GM21360 (cell line): ENCODE measurements around the gene KIF26A.
"Not testable (repeated sequence)": the region's sequence is repeated elsewhere in the genome, so short reads cannot be mapped to it uniquely, and the experiment has no call there.

Experiments used
- ATAC-seq: cut with Tn5 transposase; IDR thresholded peaks from one replicate; pipeline ENCODE4 v1.9.1; 2021; ENCODE audit warnings: mild to moderate bottlenecking, moderate library complexity; ENCODE audit not compliant: unreplicated experiment

Gene KIF26A

GRCh38 chr14:104219731-104220214 is 81.4 kb downstream of the KIF26A start:
- no peak for ATAC-seq

GRCh38 chr14:104220215-104221070 is 82.1 kb downstream of the KIF26A start:
- ATAC-seq, result no peak

GRCh38 chr14:104221071-104221625 is 82.8 kb downstream of the KIF26A start:
- ATAC-seq, result no peak

- no peak for ATAC-seq
Observed at GRCh38 chr14:104221636-104222369, 83.4 kb downstream of the KIF26A start.

- ATAC-seq, result no peak
Observed at GRCh38 chr14:104222396-104223036, 84.1 kb downstream of the KIF26A start.

GRCh38 chr14:104223101-104224041 is 85.0 kb downstream of the KIF26A start:
- ATAC-seq, result no peak

GRCh38 chr14:104224131-104224505 is 85.7 kb downstream of the KIF26A start:
- no peak for ATAC-seq

GRCh38 chr14:104224506-104225277 is 86.3 kb downstream of the KIF26A start:
- ATAC-seq, result no peak

GRCh38 chr14:104225278-104226190 is 87.1 kb downstream of the KIF26A start:
- ATAC-seq, result not testable (repeated sequence)

GRCh38 chr14:104226421-104227383 is 88.3 kb downstream of the KIF26A start:
- no peak for ATAC-seq

- ATAC-seq, result no peak
Observed at GRCh38 chr14:104227806-104228205, 89.4 kb downstream of the KIF26A start.

- ATAC-seq, result no peak
Observed at GRCh38 chr14:104228221-104228620, 89.8 kb downstream of the KIF26A start.

- ATAC-seq, result no peak
Observed at GRCh38 chr14:104228716-104229533, 90.5 kb downstream of the KIF26A start.

- ATAC-seq, result no peak
Observed at GRCh38 chr14:104229534-104230055, 91.2 kb downstream of the KIF26A start.

GRCh38 chr14:104230119-104230815 is 91.9 kb downstream of the KIF26A start:
- ATAC-seq, result no peak
